Bladder microvascular endothelial cell (primary cell): ENCODE data around the gene RTP4. TPM values are rescaled to one million over a fixed set of nuclear protein-coding genes. Genes with fewer than 3 reads are reported as not detected.

Experiments
- total RNA-seq: library from RNA; depleted of rRNA; stranded (reverse); fragments of >200 nt; gene quantifications from 2 replicates; pipeline ENCODE4 v1.2.3, GENCODE V29; 2014

Gene RTP4, protein sequence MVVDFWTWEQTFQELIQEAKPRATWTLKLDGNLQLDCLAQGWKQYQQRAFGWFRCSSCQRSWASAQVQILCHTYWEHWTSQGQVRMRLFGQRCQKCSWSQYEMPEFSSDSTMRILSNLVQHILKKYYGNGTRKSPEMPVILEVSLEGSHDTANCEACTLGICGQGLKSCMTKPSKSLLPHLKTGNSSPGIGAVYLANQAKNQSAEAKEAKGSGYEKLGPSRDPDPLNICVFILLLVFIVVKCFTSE
- total RNA-seq: 1.6 and 2.8 TPM in 2 replicates

DNA sequence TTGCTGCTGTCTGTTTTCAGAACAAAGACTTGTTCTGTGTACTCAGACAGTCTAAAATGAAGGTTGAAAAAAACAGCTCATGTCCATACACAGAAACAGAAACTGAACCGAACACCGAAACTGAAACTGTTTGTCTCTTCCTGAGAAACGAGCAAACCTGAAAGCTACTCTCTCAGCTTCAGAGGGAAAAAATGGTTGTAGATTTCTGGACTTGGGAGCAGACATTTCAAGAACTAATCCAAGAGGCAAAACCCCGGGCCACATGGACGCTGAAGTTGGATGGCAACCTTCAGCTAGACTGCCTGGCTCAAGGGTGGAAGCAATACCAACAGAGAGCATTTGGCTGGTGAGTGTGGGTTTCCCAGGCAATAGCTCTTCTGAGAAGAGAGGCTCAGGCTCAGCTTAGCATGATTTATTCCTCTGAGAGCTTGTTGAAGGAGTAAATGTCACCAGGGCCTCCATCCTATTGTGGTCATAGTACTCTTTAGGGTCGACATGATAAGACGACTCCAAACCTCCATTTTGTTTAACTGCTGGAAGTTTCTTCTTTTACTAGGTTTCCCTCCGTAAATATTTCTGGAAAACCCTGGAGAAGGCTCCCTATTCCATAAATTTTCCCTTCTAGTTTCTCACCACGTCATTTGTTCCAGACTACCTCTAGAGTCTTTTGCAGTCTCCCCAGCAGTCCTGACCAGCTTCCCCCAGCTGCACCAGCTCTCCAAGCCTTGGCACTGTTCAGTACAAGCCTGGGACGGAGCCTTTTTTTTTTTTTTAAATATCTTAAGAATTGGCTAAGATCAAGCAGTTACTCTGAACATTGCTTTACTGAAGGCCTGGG lies at the start of gene RTP4:
Gene RTP4 (plus strand): TSS at position 135 of the 838 bp plus-strand sequence. CDS start 57 bp downstream, at position 192.

Other genes with a start within 250 kb of the RTP4 start
- gene RPL39L, start 228.9 kb upstream of the RTP4 start, total RNA-seq: 16.1 and 25.3 TPM in 2 replicates
- not detected in 2 replicates for gene RTP1, start 170.9 kb upstream of the RTP4 start, total RNA-seq
- gene MASP1, start 76.6 kb upstream of the RTP4 start, total RNA-seq: 0.19 and 1.6 TPM in 2 replicates